GM23248 (cell line): ENCODE data around the gene PLCG1. TPM values are rescaled to one million over a fixed set of nuclear protein-coding genes. Genes with fewer than 3 reads are reported as not detected.

Experiments used
- DNase-seq: peaks from one replicate; pipeline ENCODE4 v3.0.0-alpha.2; 2015
- H2AFZ ChIP-seq: fragments of 200-600 bp; sonication (generic); 2 replicates; pipeline ENCODE4 v1.6.1; 2016; ENCODE audit warnings: antibody characterized with exemption
- H3F3A ChIP-seq: fragments of 200-600 bp; sonication (generic); 2 replicates; pipeline ENCODE4 v1.6.1; 2016; ENCODE audit warnings: mild to moderate bottlenecking, antibody characterized with exemption, mixed run types; ENCODE audit not compliant: insufficient read depth
- H3K27ac ChIP-seq: fragments of 200-600 bp; sonication (generic); 2 replicates; pipeline ENCODE4 v1.5.1; 2016; ENCODE audit warnings: mild to moderate bottlenecking
- H3K27me3 ChIP-seq: fragments of 200-600 bp; sonication (generic); replicated peaks from 2 replicates; pipeline ENCODE4 v1.6.1; 2016; ENCODE audit warnings: mild to moderate bottlenecking; ENCODE audit not compliant: insufficient read depth
- H3K36me3 ChIP-seq: fragments of 200-600 bp; sonication (generic); 2 replicates; pipeline ENCODE4 v1.6.1; 2016; ENCODE audit warnings: low read depth, mild to moderate bottlenecking
- H3K4me1 ChIP-seq: fragments of 200-600 bp; sonication (generic); 2 replicates; pipeline ENCODE4 v1.6.1; 2016; ENCODE audit warnings: mild to moderate bottlenecking; ENCODE audit not compliant: insufficient read depth
- H3K4me2 ChIP-seq: fragments of 200-600 bp; sonication (generic); one replicate; pipeline ENCODE4 v1.6.1; 2016; ENCODE audit warnings: mild to moderate bottlenecking; ENCODE audit not compliant: unreplicated experiment
- H3K4me3 ChIP-seq: fragments of 200-600 bp; sonication (generic); 2 replicates; pipeline ENCODE4 v1.5.1; 2016; ENCODE audit warnings: mild to moderate bottlenecking
- H3K79me2 ChIP-seq: fragments of 200-600 bp; sonication (generic); 2 replicates; pipeline ENCODE4 v1.6.1; 2016; ENCODE audit warnings: mild to moderate bottlenecking; ENCODE audit not compliant: insufficient read depth
- H3K9ac ChIP-seq: fragments of 200-600 bp; sonication (generic); 2 replicates; pipeline ENCODE4 v1.6.1; 2016; ENCODE audit warnings: mild to moderate bottlenecking
- H3K9me2 ChIP-seq: fragments of 200-600 bp; sonication (generic); 2 replicates; pipeline ENCODE4 v1.6.1; 2016; ENCODE audit warnings: mixed run types, mild to moderate bottlenecking, moderate library complexity; ENCODE audit not compliant: insufficient read depth
- H3K9me3 ChIP-seq: fragments of 200-600 bp; sonication (generic); one replicate; pipeline ENCODE4 v1.6.1; 2017; ENCODE audit warnings: low read depth
- H4K20me1 ChIP-seq: fragments of 200-600 bp; sonication (generic); 2 replicates; pipeline ENCODE4 v1.6.0; 2016; ENCODE audit not compliant: insufficient read depth
- EZH2 ChIP-seq: fragments of 200-600 bp; sonication (generic); IDR thresholded peaks from 2 replicates; pipeline ENCODE4 v1.6.1; 2018; ENCODE audit warnings: antibody characterized with exemption, mild to moderate bottlenecking; ENCODE audit not compliant: insufficient read depth, poor library complexity, severe bottlenecking
- EZH2phosphoT487 ChIP-seq: fragments of 200-600 bp; sonication (generic); IDR thresholded peaks from 2 replicates; pipeline ENCODE4 v1.6.1; 2018; ENCODE audit warnings: antibody characterized with exemption, moderate library complexity, mild to moderate bottlenecking, low read depth; ENCODE audit not compliant: insufficient read depth
- WGBS, 2 experiments: methylation state at CpG; one replicate each; pipeline ENCODE4 v1.1.6; 2015 to 2017; ENCODE audit warnings: low lambda C conversion rate in 2 of 2, low coverage in 1 of 2; ENCODE audit errors: missing lambda C conversion rate in 2 of 2; 5-methylcytosine and 5-hydroxymethylcytosine counted together
- in situ Hi-C: fragments of 300-500 bp; cut with MboI; formaldehyde crosslinking; loops from 2 replicates; pipeline ENCODE4 v1.15.0; 2020
- polyA plus RNA-seq: library from polyadenylated mRNA; unstranded; fragments of >200 nt; fragmentation: Nextera tagmentation; extraction: Ambion mirVana; gene quantifications from 2 replicates; pipeline ENCODE4 v1.2.1, GENCODE V29; 2016
- total RNA-seq: library from RNA; depleted of rRNA; stranded (reverse); fragments of >200 nt; shearing (Covaris generic); gene quantifications from 2 replicates; pipeline ENCODE4 v1.2.3, GENCODE V29; 2014

PLCG1 gene
- total and polyA plus RNA-seq, 2 experiments from 2014 or later, result 8.3 to 32.6 TPM

DNA sequence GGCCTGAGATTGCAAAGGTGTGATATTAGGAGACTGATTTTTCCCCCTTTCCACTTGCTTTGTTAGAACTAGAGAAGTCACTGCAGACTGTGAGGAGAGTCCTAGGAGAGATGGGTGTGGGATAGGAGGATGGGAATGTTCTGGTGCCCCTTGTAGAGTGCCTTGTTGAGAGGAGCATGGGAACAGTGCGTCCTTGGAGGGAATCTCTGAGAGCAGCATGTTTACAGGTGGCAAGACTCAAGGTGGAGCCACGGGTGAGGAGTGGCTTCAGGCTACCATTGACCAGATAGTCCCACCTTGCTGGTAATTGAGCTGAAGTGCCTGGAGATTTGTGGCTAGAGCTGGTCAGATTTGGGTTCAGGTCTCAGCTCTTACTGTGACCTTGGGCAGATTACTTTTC, 6.0 kb downstream of the PLCG1 start:
- no peak for DNase-seq
- Histone ChIP-seq H2AFZ (no peak overlapping the region), H3K9me2 (no peaks in the 10 kb centered on the region), H3K4me1 (peaks cover 18% of the 10 kb centered on the region; the same call in 1 of the 2 replicates), H3F3A (no peaks in the 10 kb centered on the region), H3K4me3 (no peak overlapping the region), H3K9ac (no peak overlapping the region), H3K79me2 (peaks cover 99% of the 10 kb centered on the region), H3K27me3 (no peaks in the 10 kb centered on the region), H3K4me2 (no peak overlapping the region), H3K27ac (no peak overlapping the region), H3K36me3 (no peaks in the 10 kb centered on the region), H3K9me3 (no peaks in the 10 kb centered on the region), H4K20me1 (no peaks in the 10 kb centered on the region)
- 77 to 88% methylated on average over 2 of the region's 2 CpGs for WGBS, 2 experiments
- TF ChIP-seq EZH2, result no peak
- no peak for TF ChIP-seq EZH2phosphoT487
- in situ Hi-C loops, result no loop called here

DNA sequence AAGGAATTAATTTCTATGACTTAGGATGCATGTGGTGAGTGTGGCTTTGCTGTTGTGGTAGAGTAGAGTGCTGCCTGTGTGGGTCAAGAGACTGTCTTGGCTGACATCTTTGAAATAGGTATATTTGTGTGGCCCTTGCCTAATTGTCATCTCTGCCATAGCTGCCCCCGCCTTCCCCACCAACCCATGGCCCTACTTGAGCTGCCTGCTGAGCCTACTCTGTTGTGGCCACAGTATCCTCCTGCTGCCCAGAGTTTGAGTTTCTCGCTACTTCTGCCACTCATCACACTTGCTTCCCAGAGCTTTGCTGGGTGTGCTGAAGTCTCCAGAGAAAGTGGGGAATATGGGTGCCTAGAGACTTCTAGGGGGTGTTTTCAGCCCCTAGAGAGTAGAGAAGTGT, 8.0 kb downstream of the PLCG1 start:
- Histone ChIP-seq H3K4me2 (no peak overlapping the region), H3K9ac (no peak overlapping the region), H3F3A (no peaks in the 10 kb centered on the region), H3K4me1 (peaks cover 15% of the 10 kb centered on the region), H2AFZ (no peak overlapping the region), H3K9me3 (no peaks in the 10 kb centered on the region), H3K79me2 (peaks cover 99% of the 10 kb centered on the region), H3K9me2 (no peaks in the 10 kb centered on the region), H3K27ac (no peak overlapping the region), H4K20me1 (peaks cover 5% of the 10 kb centered on the region; the same call in 1 of the 2 replicates), H3K27me3 (no peaks in the 10 kb centered on the region), H3K36me3 (no peaks in the 10 kb centered on the region), H3K4me3 (no peak overlapping the region)
- TF ChIP-seq EZH2phosphoT487 (no peak), EZH2 (no peak)
- 98 to 100% methylated on average over 2 of the region's 2 CpGs for WGBS, 2 experiments
- DNase-seq, result no peak
- in situ Hi-C loops, result no loop called here

DNA sequence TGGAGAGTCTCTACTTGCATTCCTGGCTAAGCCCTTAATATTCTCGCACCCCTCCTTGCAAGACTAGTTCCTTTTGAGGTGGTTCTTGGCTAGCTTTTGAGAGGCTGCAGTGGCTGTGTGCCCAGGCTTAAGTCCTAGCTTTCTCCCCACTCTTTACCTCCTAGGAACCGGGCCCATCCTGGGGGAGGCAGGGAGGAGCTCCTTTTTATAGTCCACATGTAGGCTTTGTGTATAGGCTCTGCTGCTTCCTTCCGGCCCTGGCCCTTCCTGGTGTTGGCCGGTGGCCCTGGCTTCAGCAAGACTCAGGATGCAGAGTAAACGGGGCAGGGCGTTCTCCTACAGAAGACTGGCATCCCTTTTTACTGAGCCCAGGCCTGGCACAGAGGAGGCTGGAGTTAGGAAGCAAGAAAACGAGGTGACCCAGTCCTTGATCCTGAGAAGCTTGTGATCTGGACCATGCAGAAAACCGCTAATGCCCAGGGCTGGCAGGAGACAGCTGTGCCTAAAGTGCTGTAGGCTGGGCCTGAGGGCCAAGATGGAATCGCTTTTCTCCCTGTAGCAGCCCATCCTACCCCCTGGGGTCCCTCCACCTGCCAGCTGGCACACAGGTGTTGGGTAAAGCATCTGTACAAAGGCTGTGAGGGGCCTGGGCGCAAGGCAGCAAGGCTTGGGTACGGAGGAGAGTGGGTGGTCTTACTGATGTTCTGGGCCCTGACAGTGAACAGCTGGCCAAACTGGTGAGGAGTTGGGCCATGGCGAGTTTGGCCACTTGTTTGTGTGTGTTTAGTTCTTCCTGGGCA, 8.7 kb downstream of the PLCG1 start:
- no peak overlapping the region for H2AFZ ChIP-seq
- H3K27me3 ChIP-seq, result no peaks in the 10 kb centered on the region
- peak; percentile 20 for DNase-seq
- H3K4me1 ChIP-seq, result peaks cover 19% of the 10 kb centered on the region
- H3K9me2 ChIP-seq, result no peaks in the 10 kb centered on the region
- H3K36me3 ChIP-seq, result no peaks in the 10 kb centered on the region
- H3K79me2 ChIP-seq, result peaks cover 99% of the 10 kb centered on the region
- H3K9me3 ChIP-seq, result no peaks in the 10 kb centered on the region
- H3K27ac ChIP-seq, result no peak overlapping the region
- 54 to 58% methylated on average over 12 of the region's 12 CpGs for WGBS, 2 experiments
- no peaks in the 10 kb centered on the region for H3F3A ChIP-seq
- no peak overlapping the region for H3K4me3 ChIP-seq
- TF ChIP-seq EZH2phosphoT487, result no peak
- TF ChIP-seq EZH2, result no peak
- H3K4me2 ChIP-seq, result no peak overlapping the region
- no peak overlapping the region for H3K9ac ChIP-seq
- in situ Hi-C loops, result no loop called here
- peaks cover 5% of the 10 kb centered on the region; the same call in 1 of the 2 replicates for H4K20me1 ChIP-seq

DNA sequence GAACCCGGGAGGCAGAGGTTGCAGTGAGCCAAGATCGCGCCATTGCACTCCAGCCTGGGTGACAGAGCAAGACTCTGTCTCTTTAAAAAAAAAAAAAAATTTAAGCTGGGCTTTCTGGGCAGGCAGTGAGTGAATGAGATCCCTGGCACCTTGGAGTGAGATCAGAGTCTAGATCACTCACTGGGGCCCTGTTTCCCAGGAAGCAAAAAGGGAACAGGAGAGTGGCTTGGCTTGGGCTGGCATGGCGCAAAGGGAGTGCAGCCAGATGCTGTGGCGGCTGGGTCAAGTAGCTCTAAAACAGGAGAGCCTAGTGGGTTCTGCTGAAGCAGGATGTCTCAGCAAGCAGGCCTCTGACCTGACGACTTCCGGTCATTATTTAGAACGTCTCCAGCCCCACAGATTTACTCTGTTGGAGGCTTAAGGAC, 10.4 kb downstream of the PLCG1 start:
- Histone ChIP-seq H3K27me3 (no peaks in the 10 kb centered on the region), H3K9ac (no peak overlapping the region), H3K4me1 (peaks cover 19% of the 10 kb centered on the region), H2AFZ (no peak overlapping the region), H3K9me3 (no peaks in the 10 kb centered on the region), H3F3A (no peaks in the 10 kb centered on the region), H3K9me2 (no peaks in the 10 kb centered on the region), H3K4me3 (no peak overlapping the region), H4K20me1 (peaks cover 5% of the 10 kb centered on the region; the same call in 1 of the 2 replicates), H3K36me3 (no peaks in the 10 kb centered on the region), H3K79me2 (peaks cover 99% of the 10 kb centered on the region), H3K4me2 (no peak overlapping the region), H3K27ac (no peak overlapping the region)
- no peak for TF ChIP-seq EZH2phosphoT487
- no peak for TF ChIP-seq EZH2
- in situ Hi-C loops, result no loop called here
- WGBS, 2 experiments, result 74 to 77% methylated on average over 8 of the region's 8 CpGs
- DNase-seq, result no peak
